HCT116 (cell line): ENCODE measurements around the gene NPFFR1. TPM values are rescaled to one million over a fixed set of nuclear protein-coding genes. Genes with fewer than 3 reads are reported as not detected.

ENCODE experiments used
- CBX3 ChIP-seq: IDR thresholded peaks from 2 replicates; pipeline ENCODE4 v1.6.1; 2012; ENCODE audit warnings: low read depth
- CTCF ChIP-seq, 3 experiments: fragments of 200-600 bp in 1 of 3; sonication (generic) in 1 of 3; IDR thresholded peaks in 2 of 3; conservative IDR thresholded peaks in 1 of 3; 2 replicates each; pipeline ENCODE4 v1.5.1; 2012 to 2017; ENCODE audit warnings: low read depth in 2 of 3, low read length in 2 of 3, antibody characterized with exemption in 1 of 3, borderline replicate concordance in 1 of 3, control low read depth in 1 of 3, mild to moderate bottlenecking in 1 of 3, mixed read lengths in 1 of 3, mixed run types in 1 of 3, moderate library complexity in 1 of 3; ENCODE audit not compliant: insufficient read depth in 1 of 3
- EGR1 ChIP-seq: IDR thresholded peaks from 2 replicates; pipeline ENCODE4 v1.6.1; 2012; ENCODE audit warnings: low read depth
- EZH2phosphoT487 ChIP-seq: fragments of 200-600 bp; IDR thresholded peaks from 2 replicates; pipeline ENCODE4 v1.6.1; 2018; ENCODE audit warnings: antibody characterized with exemption, borderline replicate concordance
- MAX ChIP-seq: IDR thresholded peaks from 2 replicates; pipeline ENCODE4 v1.6.1; 2012
- POLR2A ChIP-seq: IDR thresholded peaks from 2 replicates; pipeline ENCODE4 v1.7.0; 2011; ENCODE audit warnings: borderline replicate concordance; ENCODE audit not compliant: insufficient read depth, insufficient read length; ENCODE audit errors: extremely low read depth
- RAD21 ChIP-seq: IDR thresholded peaks from 2 replicates; pipeline ENCODE4 v1.6.1; 2012; ENCODE audit warnings: low read depth, mild to moderate bottlenecking
- ZBTB33 ChIP-seq: IDR thresholded peaks from 2 replicates; pipeline ENCODE4 v1.6.1; 2011; ENCODE audit warnings: mild to moderate bottlenecking, low read length, moderate library complexity; ENCODE audit not compliant: insufficient replicate concordance; ENCODE audit errors: extremely low read depth
- total RNA-seq: library from RNA; stranded (reverse); gene quantifications from one replicate; pipeline ENCODE4 v1.2.1, GENCODE V29; 2021; ENCODE audit not compliant: unreplicated experiment

Gene NPFFR1
- total RNA-seq, 1 experiment from 2014 or later: 0.02 TPM

- TF ChIP-seq CTCF (IDR thresholded peaks at IDR 0.05 in 2 of 3, conservative IDR thresholded peaks at IDR 0.05 in 1 of 3; ENCODE audit: borderline replicate concordance in 1 of 3, insufficient read depth in 1 of 3, low read depth in 2 of 3, low read length in 2 of 3): peak in 2 of 3 experiments; percentile 44 to 60; a peak in 4 of 6 replicates
- TF ChIP-seq EGR1: no peak
- no peak for TF ChIP-seq POLR2A
- TF ChIP-seq EZH2phosphoT487: no peak
- TF ChIP-seq ZBTB33: no peak
- TF ChIP-seq MAX: peak; percentile 69
- TF ChIP-seq CBX3: peak; percentile 89
- TF ChIP-seq RAD21: no peak; the same call in 1 of the 2 replicates
Measured at GRCh38 chr10:70267161-70267933, 16.5 kb downstream of the NPFFR1 start (continued).
